Activated CD8-positive, alpha-beta memory T cell treated with anti-CD3 and anti-CD28 coated beads, Interleukin-2, amount 50 U/mL, for 1 hour (primary cell): ENCODE data around the gene NOX4.
"Not testable (repeated sequence)": the region's sequence is repeated elsewhere in the genome, so short reads cannot be mapped to it uniquely, and the experiment has no call there.

Experiments
- DNase-seq: peaks from one replicate; pipeline ENCODE4 v3.0.0-alpha.2; 2020; ENCODE audit errors: extremely low read depth

Gene NOX4

GRCh38 chr11:89303029-89303428, 188.1 kb downstream of the NOX4 start:
- not testable (repeated sequence) for DNase-seq

- not testable (repeated sequence) for DNase-seq
Observed at GRCh38 chr11:89295023-89295422, 196.2 kb downstream of the NOX4 start.

GRCh38 chr11:89293965-89294679, 197.1 kb downstream of the NOX4 start:
- no peak for DNase-seq

- DNase-seq = not testable (repeated sequence)
Observed at GRCh38 chr11:89288004-89288403, 203.2 kb downstream of the NOX4 start.

- DNase-seq = not testable (repeated sequence)
Observed at GRCh38 chr11:89286601-89287000, 204.6 kb downstream of the NOX4 start.

GRCh38 chr11:89281032-89281677, 210.0 kb downstream of the NOX4 start:
- not testable (repeated sequence) for DNase-seq

- DNase-seq = no peak
Observed at GRCh38 chr11:89279176-89279575, 212.0 kb downstream of the NOX4 start.

- DNase-seq = no peak
Observed at GRCh38 chr11:89275966-89276365, 215.2 kb downstream of the NOX4 start.
